GM19240 (cell line): Measurements from ENCODE around the gene ZFHX3.

Experiments
- DNase-seq: peaks from one replicate; pipeline ENCODE4 v3.0.0; 2011; ENCODE audit warnings: low spot score; ENCODE audit not compliant: insufficient read length

Gene ZFHX3

GRCh38 chr16:72909196-72909595 lies 138.7 kb downstream of the ZFHX3 start:
- DNase-seq, result no peak

GRCh38 chr16:72908362-72909167 lies 139.4 kb downstream of the ZFHX3 start:
- DNase-seq, result no peak

GRCh38 chr16:72905581-72905980 lies 142.3 kb downstream of the ZFHX3 start:
- no peak for DNase-seq

GRCh38 chr16:72903176-72903575 lies 144.8 kb downstream of the ZFHX3 start:
- no peak for DNase-seq

GRCh38 chr16:72902206-72902605 lies 145.7 kb downstream of the ZFHX3 start:
- no peak for DNase-seq

- no peak for DNase-seq
Observed at GRCh38 chr16:72901000-72901627, 146.8 kb downstream of the ZFHX3 start.

- DNase-seq, result no peak
Observed at GRCh38 chr16:72898216-72898825, 149.6 kb downstream of the ZFHX3 start.

- no peak for DNase-seq
Observed at GRCh38 chr16:72897707-72898106, 150.2 kb downstream of the ZFHX3 start.

GRCh38 chr16:72896485-72897118 lies 151.3 kb downstream of the ZFHX3 start:
- no peak for DNase-seq

- DNase-seq, result no peak
Observed at GRCh38 chr16:72895951-72896350, 152.0 kb downstream of the ZFHX3 start.

GRCh38 chr16:72894293-72895151 lies 153.4 kb downstream of the ZFHX3 start:
- no peak for DNase-seq

- DNase-seq, result no peak
Observed at GRCh38 chr16:72891291-72892227, 156.4 kb downstream of the ZFHX3 start.

- DNase-seq, result no peak
Observed at GRCh38 chr16:72890587-72890986, 157.3 kb downstream of the ZFHX3 start.

GRCh38 chr16:72889616-72890582 lies 158.0 kb downstream of the ZFHX3 start:
- DNase-seq, result no peak

GRCh38 chr16:72887537-72887936 lies 160.4 kb downstream of the ZFHX3 start:
- DNase-seq, result no peak

- DNase-seq, result no peak
Observed at GRCh38 chr16:72886346-72886974, 161.5 kb downstream of the ZFHX3 start.

- no peak for DNase-seq
Observed at GRCh38 chr16:72884573-72884972, 163.4 kb downstream of the ZFHX3 start.

- DNase-seq, result no peak
Observed at GRCh38 chr16:72884037-72884436, 163.9 kb downstream of the ZFHX3 start.
